GM19240 (cell line): ENCODE data around the gene SH3D21.

Experiments
- DNase-seq: peaks from one replicate; pipeline ENCODE4 v3.0.0; 2011; ENCODE audit warnings: low spot score; ENCODE audit not compliant: insufficient read length

SH3D21 gene

GRCh38 chr1:36303650-36304360 lies 2.4 kb upstream of the SH3D21 start:
- DNase-seq = no peak

GRCh38 chr1:36304521-36304920 lies 1.6 kb upstream of the SH3D21 start:
- DNase-seq = no peak

- no peak for DNase-seq
These were observed 926 bp upstream of the SH3D21 start for GRCh38 chr1:36304970-36305914.

GRCh38 chr1:36305915-36306209 lies 306 bp upstream of the SH3D21 start:
- DNase-seq = no peak

GRCh38 chr1:36306902-36307456 lies 811 bp downstream of the SH3D21 start:
- peak; percentile 97 for DNase-seq

- DNase-seq = no peak
These were observed 1.6 kb downstream of the SH3D21 start for GRCh38 chr1:36307601-36308330.

GRCh38 chr1:36309397-36309796 lies 3.2 kb downstream of the SH3D21 start:
- no peak for DNase-seq

GRCh38 chr1:36320291-36320761 lies 14.2 kb downstream of the SH3D21 start:
- DNase-seq = no peak

GRCh38 chr1:36320767-36321118 lies 14.6 kb downstream of the SH3D21 start:
- DNase-seq = no peak

GRCh38 chr1:36321119-36321951 lies 15.2 kb downstream of the SH3D21 start:
- no peak for DNase-seq

GRCh38 chr1:36322041-36322785 lies 16.0 kb downstream of the SH3D21 start:
- DNase-seq = no peak

- DNase-seq = no peak
These were observed 16.8 kb downstream of the SH3D21 start for GRCh38 chr1:36322786-36323635.

- no peak for DNase-seq
These were observed 17.6 kb downstream of the SH3D21 start, which contains the start of gene EVA1B for GRCh38 chr1:36323636-36324352. TSS of gene EVA1B (minus strand) at chr1:36323645. CDS start at chr1:36323037, 608 bp downstream.

GRCh38 chr1:36324353-36324703 lies 18.2 kb downstream of the SH3D21 start:
- no peak for DNase-seq

GRCh38 chr1:36326499-36326898 lies 20.3 kb downstream of the SH3D21 start:
- no peak for DNase-seq

- DNase-seq = no peak
These were observed 21.4 kb downstream of the SH3D21 start for GRCh38 chr1:36327421-36328087.

- no peak for DNase-seq
These were observed 21.9 kb downstream of the SH3D21 start for GRCh38 chr1:36328088-36328480.

GRCh38 chr1:36328713-36329112 lies 22.5 kb downstream of the SH3D21 start:
- no peak for DNase-seq
